K562 (cell line): ENCODE results near the gene GCK. TPM values are rescaled to one million over a fixed set of nuclear protein-coding genes. Genes with fewer than 3 reads are reported as not detected.

ENCODE experiments used
- ATAC-seq: fragments of 200-7000 bp; cut with Tn5 transposase; 3 replicates; pipeline ENCODE4 v1.9.1; 2020; ENCODE audit warnings: moderate library complexity
- BruUV-seq: library from RNA; stranded (reverse); fragments of 400-500 nt; replicated peaks from 2 replicates; lab custom pipeline; 2021; lab: Mats Ljungman, UMichigan
- CTCF ChIA-PET: fragments of 300-600 bp; formaldehyde crosslinking; extraction: SDS; loops from one replicate; lab custom pipeline; 2021; ENCODE audit warnings: low intra/inter-chr PET ratio; lab: Yijun Ruan, JAX
- POLR2A ChIA-PET: fragments of 300-600, 350-650 bp; sonication (Branson Sonifier 250); formaldehyde crosslinking; extraction: SDS; loops from one replicate; lab custom pipeline; 2021; ENCODE audit warnings: antibody characterized with exemption, inconsistent platforms; lab: Yijun Ruan, JAX
- DNase-seq, 4 experiments: peaks; one replicate each; pipeline versions ENCODE4 v3.0.0 to v3.0.0-alpha.2; 2011 to 2018; ENCODE audit warnings: low spot score in 3 of 4, mixed read lengths in 3 of 4; ENCODE audit errors: extremely low read depth in 1 of 4
- FAIRE-seq: peaks from 2 replicates; lab custom pipeline; 2011; peaks lifted over from hg19 to GRCh38; lab: Jason Lieb, UNC
- H2AFZ ChIP-seq: 2 replicates; pipeline ENCODE4 v1.6.0; 2011; ENCODE audit warnings: low read depth, low read length, control low read depth, inconsistent platforms
- H3K27ac ChIP-seq: fragments of 200-600 bp; 3 replicates; pipeline ENCODE4 v1.8.0; 2011; ENCODE audit warnings: low read depth, mild to moderate bottlenecking, control low read depth, inconsistent platforms, low read length, moderate library complexity, mixed read lengths; ENCODE audit errors: extremely low read depth
- H3K27me3 ChIP-seq, 2 experiments: fragments of 300-600 bp in 1 of 2; 2 replicates in 1 of 2; 3 replicates in 1 of 2; pipeline versions ENCODE4 v1.6.0 to v1.8.0; 2011; ENCODE audit warnings: inconsistent platforms in 2 of 2, low read length in 2 of 2, mild to moderate bottlenecking in 1 of 2, mixed read lengths in 1 of 2, moderate library complexity in 1 of 2; ENCODE audit not compliant: control insufficient read depth in 2 of 2, insufficient read depth in 2 of 2
- H3K36me3 ChIP-seq: fragments of 300-600 bp; 3 replicates; pipeline ENCODE4 v1.8.0; 2011; ENCODE audit warnings: mild to moderate bottlenecking, low read length, inconsistent platforms; ENCODE audit not compliant: control insufficient read depth, insufficient read depth
- H3K4me1 ChIP-seq, 2 experiments: fragments of 200-600 bp in 1 of 2; replicated peaks in 1 of 2; 2 replicates in 1 of 2; 3 replicates in 1 of 2; pipeline versions ENCODE4 v1.5.1 to v1.8.0; 2011; ENCODE audit warnings: inconsistent platforms in 2 of 2, low read length in 2 of 2, mild to moderate bottlenecking in 1 of 2, mixed read lengths in 1 of 2, moderate library complexity in 1 of 2; ENCODE audit not compliant: control insufficient read depth in 2 of 2, insufficient read depth in 2 of 2
- H3K4me2 ChIP-seq: 2 replicates; pipeline ENCODE4 v1.6.1; 2011; ENCODE audit warnings: low read length, control low read depth, inconsistent platforms, mixed read lengths; ENCODE audit not compliant: insufficient read depth
- H3K4me3 ChIP-seq: fragments of 200-600 bp; sonication (generic), shearing (Covaris generic); 2 replicates; pipeline ENCODE4 v1.5.1; 2016; ENCODE audit warnings: control low read depth, inconsistent platforms
- H3K79me2 ChIP-seq: fragments of 200-600 bp; 3 replicates; pipeline ENCODE4 v1.8.0; 2011; ENCODE audit warnings: low read length, inconsistent platforms; ENCODE audit not compliant: control insufficient read depth, insufficient read depth
- H3K9ac ChIP-seq, 2 experiments: 2 replicates each; pipeline versions ENCODE4 v1.6.0 to v1.6.1; 2011; ENCODE audit warnings: low read depth in 2 of 2, low read length in 2 of 2, control low read depth in 1 of 2, inconsistent platforms in 1 of 2, mild to moderate bottlenecking in 1 of 2, mixed read lengths in 1 of 2; ENCODE audit not compliant: insufficient read depth in 1 of 2
- H3K9me1 ChIP-seq: one replicate; pipeline ENCODE4 v1.6.0; 2011; ENCODE audit warnings: inconsistent platforms, mild to moderate bottlenecking, low read length, moderate library complexity; ENCODE audit not compliant: control insufficient read depth, insufficient read depth
- H3K9me3 ChIP-seq: replicated peaks from 2 replicates; pipeline ENCODE4 v1.5.1; 2011; ENCODE audit warnings: low read depth, low read length, inconsistent platforms; ENCODE audit not compliant: control insufficient read depth, insufficient read depth
- H4K20me1 ChIP-seq: replicated peaks from 2 replicates; pipeline ENCODE4 v1.6.1; 2011; ENCODE audit warnings: low read length, inconsistent platforms, mixed read lengths; ENCODE audit not compliant: control insufficient read depth, insufficient read depth
- E2F3 ChIP-seq: fragments of 250-450 bp; sonication (Bioruptor Pico); IDR thresholded peaks from 2 replicates; pipeline ENCODE4 v1.4.0; 2020; ENCODE audit warnings: mild to moderate bottlenecking
- GABPB1 ChIP-seq: sonication (generic); formaldehyde crosslinking; IDR thresholded peaks from 2 replicates; pipeline ENCODE4 v1.8.0; 2022; ENCODE audit warnings: mild to moderate bottlenecking, missing genetic modification reagents
- GATA2 ChIP-seq: sonication (generic); formaldehyde crosslinking; IDR thresholded peaks from 2 replicates; pipeline ENCODE4 v1.4.0; 2020; ENCODE audit warnings: mild to moderate bottlenecking, missing genetic modification reagents
- MAFK ChIP-seq: IDR thresholded peaks from 2 replicates; pipeline ENCODE4 v1.6.1; 2011; ENCODE audit warnings: low read length, improper control_type of control experiment
- MBD1 ChIP-seq: fragments of 250-450 bp; sonication (Bioruptor Pico); IDR thresholded peaks from 2 replicates; pipeline ENCODE4 v1.8.0; 2022; ENCODE audit warnings: inconsistent platforms
- MYBL2 ChIP-seq, 2 experiments: fragments of 450-650 bp in 1 of 2; sonication (generic) in 1 of 2; formaldehyde crosslinking in 1 of 2; IDR thresholded peaks; 2 replicates each; pipeline versions ENCODE4 v1.6.1 to v1.8.1; 2017 to 2022; ENCODE audit warnings: borderline replicate concordance in 1 of 2, inconsistent platforms in 1 of 2, low read depth in 1 of 2, mild to moderate bottlenecking in 1 of 2, missing genetic modification reagents in 1 of 2, moderate library complexity in 1 of 2
- POLR3G ChIP-seq: IDR thresholded peaks from 2 replicates; pipeline ENCODE4 v1.6.1; 2011; ENCODE audit not compliant: insufficient read length, insufficient replicate concordance; ENCODE audit errors: extremely low read depth
- SP1 ChIP-seq: sonication (generic); formaldehyde crosslinking; IDR thresholded peaks from 2 replicates; pipeline ENCODE4 v1.8.1; 2022; ENCODE audit warnings: mild to moderate bottlenecking, missing genetic modification reagents
- ZFP36 ChIP-seq: fragments of 150-350 bp; IDR thresholded peaks from 2 replicates; pipeline ENCODE4 v1.6.1; 2018; ENCODE audit warnings: low read length, low read depth; ENCODE audit not compliant: partially characterized antibody
- ZNF408 ChIP-seq: fragments of 250-450 bp; sonication (Bioruptor Pico); IDR thresholded peaks from 2 replicates; pipeline ENCODE4 v1.4.0; 2020; ENCODE audit warnings: low read depth, mild to moderate bottlenecking, moderate library complexity
- ZNF76 ChIP-seq: fragments of 250-450 bp; sonication (Bioruptor Pico); IDR thresholded peaks from 2 replicates; pipeline ENCODE4 v1.4.0; 2020; ENCODE audit warnings: mild to moderate bottlenecking, moderate library complexity, borderline replicate concordance
- WGBS: fragments of 100-300 bp; shearing (Covaris generic); methylation state at CpG from one replicate; pipeline ENCODE4 v1.1.6; 2016; ENCODE audit warnings: low coverage, mixed read lengths; ENCODE audit not compliant: insufficient coverage; ENCODE audit errors: missing lambda C conversion rate; 5-methylcytosine and 5-hydroxymethylcytosine counted together
- in situ Hi-C: fragments of 300-500 bp; cut with MboI; formaldehyde crosslinking; loops from 4 replicates; pipeline ENCODE4 v1.15.0; 2018; ENCODE audit warnings: inconsistent platforms, mixed read lengths
- intact Hi-C: fragments of 100-400 bp; cut with micrococcal nuclease; formaldehyde crosslinking; loops from 2 replicates; pipeline ENCODE4 v1.14.2; 2022
- polyA plus RNA-seq, 8 experiments: library from polyadenylated mRNA; depleted of rRNA in 4 of 8; stranded (reverse) in 5 of 8; unstranded in 3 of 8; fragments of >200 nt; fragmentation: Nextera tagmentation in 2 of 8; fragmentation: Illumina TruSeq in 1 of 8; extraction: Ambion mirVana in 2 of 8; extraction: Trizol in 1 of 8; gene quantifications; 2 replicates each; pipeline versions ENCODE4 v1.2.1 to v1.2.3, GENCODE V29; 2011 to 2014; ENCODE audit warnings: inconsistent platforms in 1 of 8, missing spikeins in 1 of 8
- total RNA-seq, 7 experiments: library from RNA; depleted of rRNA in 6 of 7; stranded (reverse); fragments of >200 nt in 6 of 7; fragmentation: Illumina TruSeq in 2 of 7; extraction: Trizol in 2 of 7; gene quantifications; 2 replicates each; pipeline versions ENCODE4 v1.2.1 to v1.2.3, GENCODE V29; 2011 to 2021; ENCODE audit warnings: low replicate concordance in 1 of 7
- TF ChIP-seq, protein P1 (sequence below): fragments of 450-650 bp; formaldehyde crosslinking; IDR thresholded peaks from 2 replicates; pipeline ENCODE4 v1.4.0; 2020; ENCODE audit warnings: mild to moderate bottlenecking, moderate library complexity
- TF ChIP-seq, protein P2 (sequence below): sonication (generic); formaldehyde crosslinking; IDR thresholded peaks from 2 replicates; pipeline ENCODE4 v1.9.0; 2022; ENCODE audit warnings: mild to moderate bottlenecking, missing genetic modification reagents

GCK gene
- total and polyA plus RNA-seq, 9 of the 15 experiments (the other 6 are each of a cell fraction or from before 2014, with no cell fraction given) = 0.11 to 0.55 (median 0.16) TPM; not detected in 3

DNA sequence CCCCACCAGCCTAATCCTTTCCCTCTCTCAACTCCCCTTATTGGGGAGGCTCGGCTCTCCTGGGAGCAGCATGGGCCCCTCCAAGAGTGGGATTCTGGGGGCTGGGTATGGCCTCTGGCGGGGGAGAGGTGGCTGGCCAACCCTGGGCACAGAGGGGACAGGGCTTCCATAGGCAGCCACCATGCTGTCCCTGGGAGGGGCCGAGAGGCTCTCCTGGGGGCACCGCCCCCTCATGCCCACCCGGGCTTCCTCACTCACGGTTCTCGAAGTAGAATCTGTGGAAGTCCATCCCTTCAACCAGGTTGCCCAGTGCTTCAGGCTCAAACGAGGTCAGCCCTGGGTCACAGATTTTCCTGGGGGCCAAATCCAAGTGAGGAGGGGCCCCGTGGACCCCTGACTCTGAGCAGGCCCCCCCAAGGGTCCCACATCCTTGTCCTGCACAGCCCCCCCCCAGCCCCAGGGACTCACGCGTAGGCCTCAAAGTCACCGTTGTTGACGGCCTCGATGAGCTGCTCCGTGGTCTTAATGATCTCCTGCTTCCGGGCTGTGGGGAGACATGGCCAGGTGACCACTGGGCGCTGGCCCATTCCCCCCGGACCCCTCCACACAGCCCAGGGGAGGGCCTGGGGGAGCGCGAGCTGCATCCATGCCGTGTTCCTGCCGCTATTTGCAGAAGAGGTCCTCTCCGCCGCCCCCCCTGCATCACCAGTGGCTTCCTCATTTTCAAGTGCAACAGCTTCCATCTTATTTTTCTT lies 31.3 kb upstream of the GCK start (continued):
- no peak for TF ChIP-seq MBD1 (CRISPR knock-in tag)
- no peak for TF ChIP-seq ZFP36

GRCh38 chr7:44220046-44220357 lies 30.8 kb upstream of the GCK start:
- no peak for DNase-seq
- H3K27me3 ChIP-seq = peaks cover 0 to 15% of the 10 kb centered on the region in 2 experiments; a peak in 3 of 5 replicates
- no peaks in the 10 kb centered on the region for H3K9me1 ChIP-seq
- H3K27ac ChIP-seq = no peak overlapping the region
- H3K9ac ChIP-seq = no peak overlapping the region
- H3K79me2 ChIP-seq = no peaks in the 10 kb centered on the region
- no peaks in the 10 kb centered on the region for H4K20me1 ChIP-seq
- peaks cover 0 to 58% of the 10 kb centered on the region in 2 experiments; a peak in 4 of 5 replicates for H3K4me1 ChIP-seq
- 84% methylated on average over 25 of the region's 26 CpGs for WGBS
- H3K36me3 ChIP-seq = no peaks in the 10 kb centered on the region
- TF ChIP-seq, protein P1, sequence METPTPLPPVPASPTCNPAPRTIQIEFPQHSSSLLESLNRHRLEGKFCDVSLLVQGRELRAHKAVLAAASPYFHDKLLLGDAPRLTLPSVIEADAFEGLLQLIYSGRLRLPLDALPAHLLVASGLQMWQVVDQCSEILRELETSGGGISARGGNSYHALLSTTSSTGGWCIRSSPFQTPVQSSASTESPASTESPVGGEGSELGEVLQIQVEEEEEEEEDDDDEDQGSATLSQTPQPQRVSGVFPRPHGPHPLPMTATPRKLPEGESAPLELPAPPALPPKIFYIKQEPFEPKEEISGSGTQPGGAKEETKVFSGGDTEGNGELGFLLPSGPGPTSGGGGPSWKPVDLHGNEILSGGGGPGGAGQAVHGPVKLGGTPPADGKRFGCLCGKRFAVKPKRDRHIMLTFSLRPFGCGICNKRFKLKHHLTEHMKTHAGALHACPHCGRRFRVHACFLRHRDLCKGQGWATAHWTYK (CRISPR knock-in tag) = no peak
- TF ChIP-seq MAFK (no peak), ZNF76 (CRISPR knock-in tag) (no peak), POLR3G (no peak), ZNF408 (no peak), SP1 (CRISPR knock-in tag) (no peak), GATA2 (no peak), GABPB1 (CRISPR knock-in tag) (no peak), E2F3 (CRISPR knock-in tag) (no peak), MYBL2 (IDR thresholded peaks at IDR 0.05; ENCODE audit: low read depth) (no peak), MYBL2 (CRISPR knock-in tag; IDR thresholded peaks at IDR 0.05; ENCODE audit: borderline replicate concordance) (no peak)
- TF ChIP-seq, protein P2, sequence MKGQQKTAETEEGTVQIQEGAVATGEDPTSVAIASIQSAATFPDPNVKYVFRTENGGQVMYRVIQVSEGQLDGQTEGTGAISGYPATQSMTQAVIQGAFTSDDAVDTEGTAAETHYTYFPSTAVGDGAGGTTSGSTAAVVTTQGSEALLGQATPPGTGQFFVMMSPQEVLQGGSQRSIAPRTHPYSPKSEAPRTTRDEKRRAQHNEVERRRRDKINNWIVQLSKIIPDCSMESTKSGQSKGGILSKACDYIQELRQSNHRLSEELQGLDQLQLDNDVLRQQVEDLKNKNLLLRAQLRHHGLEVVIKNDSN = no peak
- TF ChIP-seq, all 486 proteins: peak for 0
- in situ Hi-C loops = no loop called here
- ATAC-seq (no peak), FAIRE-seq (no peak)
- no TSS peak for BruUV-seq
- Histone ChIP-seq H3K9me3 (no peaks in the 10 kb centered on the region), H3K4me3 (no peak overlapping the region), H3K4me2 (no peak overlapping the region), H2AFZ (no peak overlapping the region)
- intact Hi-C loops = no loop called here
- POLR2A ChIA-PET = no interaction called here
- CTCF ChIA-PET = no interaction called here
